Fibroblast of pulmonary artery (primary cell): ENCODE measurements around the gene FUBP3.

Experiments
- DNase-seq: peaks from one replicate; pipeline ENCODE4 v3.0.0-alpha.2; 2010; ENCODE audit warnings: low read depth
- H3K4me3 ChIP-seq: replicated peaks from 2 replicates; pipeline ENCODE4 v1.5.1; 2011; ENCODE audit warnings: low read depth, mild to moderate bottlenecking, control low read depth, low read length, moderate library complexity
- CTCF ChIP-seq: IDR thresholded peaks from 2 replicates; pipeline ENCODE4 v1.5.1; 2011; ENCODE audit warnings: mild to moderate bottlenecking, control low read depth, low read length, inconsistent platforms; ENCODE audit errors: missing control alignments

FUBP3 gene

GRCh38 chr9:130543859-130544258, 35.5 kb upstream of the FUBP3 start:
- DNase-seq = no peak
- no peak for TF ChIP-seq CTCF
- no peak overlapping the region for H3K4me3 ChIP-seq

DNA sequence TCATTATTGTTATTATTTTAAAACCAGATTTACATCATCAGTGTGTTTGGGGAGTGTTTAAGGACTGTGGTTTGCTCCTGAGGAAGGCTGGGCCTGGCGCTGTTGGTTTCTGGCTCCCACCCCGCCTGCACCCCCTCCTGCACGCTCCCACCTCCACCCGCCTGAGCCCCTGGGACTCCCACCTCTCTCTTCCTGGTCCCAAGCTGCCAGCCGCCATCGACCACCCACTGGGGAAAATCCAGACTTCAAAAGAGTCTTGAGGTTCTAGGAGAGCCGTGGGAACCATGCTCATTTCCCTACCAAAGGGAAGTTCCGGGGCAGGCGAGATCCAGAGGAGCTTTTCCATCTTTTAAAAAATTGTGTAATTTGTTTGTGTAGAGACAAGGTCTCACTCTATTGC, 35.0 kb upstream of the FUBP3 start:
- DNase-seq = no peak
- no peak for TF ChIP-seq CTCF
- H3K4me3 ChIP-seq = no peak overlapping the region

DNA sequence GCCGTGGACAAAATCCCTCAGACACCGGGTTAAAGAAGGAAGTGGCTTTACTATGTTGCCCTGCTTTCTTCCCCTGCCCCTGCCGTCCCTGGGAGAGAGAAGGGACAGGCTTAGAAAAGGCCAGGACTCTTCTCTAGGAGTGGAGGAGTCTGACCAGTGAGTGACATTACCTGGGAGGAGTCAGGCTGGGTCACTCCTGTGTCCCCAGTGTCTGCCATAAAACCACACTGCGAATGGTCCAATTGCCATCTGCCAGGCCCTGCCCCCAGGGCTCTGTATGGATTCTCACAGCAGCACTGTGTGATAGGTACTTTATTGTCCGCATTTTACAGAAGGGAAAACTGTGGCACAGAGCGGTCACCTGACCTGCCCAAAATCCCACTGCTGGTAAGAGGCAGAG, 31.3 kb upstream of the FUBP3 start:
- TF ChIP-seq CTCF = no peak
- no peak for DNase-seq
- no peak overlapping the region for H3K4me3 ChIP-seq

GRCh38 chr9:130549093-130549735, 30.2 kb upstream of the FUBP3 start:
- DNase-seq = no peak
- no peak overlapping the region for H3K4me3 ChIP-seq
- no peak for TF ChIP-seq CTCF

- H3K4me3 ChIP-seq = no peak overlapping the region
- no peak for DNase-seq
- TF ChIP-seq CTCF = no peak
Measured at GRCh38 chr9:130554606-130555005, 24.8 kb upstream of the FUBP3 start.

DNA sequence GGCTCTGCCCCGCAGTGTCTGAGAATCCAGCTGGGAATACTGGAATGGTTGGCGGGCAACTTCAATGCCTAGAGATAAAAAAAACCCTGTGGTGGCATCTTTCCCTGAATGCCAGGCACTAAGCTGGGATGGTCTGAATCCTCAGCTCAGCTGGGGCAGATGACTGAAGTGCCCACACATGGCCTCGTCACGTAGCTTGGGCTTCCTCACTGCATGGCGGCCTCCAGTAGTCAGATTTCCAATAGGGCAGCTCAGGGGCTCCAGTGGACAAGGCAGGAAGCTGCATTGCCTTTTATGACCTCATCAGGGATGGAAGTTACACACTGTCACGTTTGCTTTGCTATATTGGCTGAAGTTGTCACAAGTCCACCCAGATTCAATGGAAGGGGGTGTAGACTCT, 24.3 kb upstream of the FUBP3 start:
- H3K4me3 ChIP-seq = no peak overlapping the region
- DNase-seq = no peak
- no peak for TF ChIP-seq CTCF

- no peak for TF ChIP-seq CTCF
- DNase-seq = peak; percentile 24
- H3K4me3 ChIP-seq = no peak overlapping the region
Measured at GRCh38 chr9:130555968-130556367, 23.4 kb upstream of the FUBP3 start.
